Tibial artery (tissue), 4 donors: ENCODE measurements around the gene TNFSF12.

Experiments
- DNase-seq, 2 donors: peaks; one replicate each; pipeline ENCODE4 v3.0.0-alpha.2; 2019
- H3K27ac ChIP-seq, 2 donors: fragments of 200-600 bp; sonication (generic) in 1 of 2; 1 replicate in 1 of 2; 2 replicates in 1 of 2; pipeline ENCODE4 v1.5.1; 2018 to 2019; ENCODE audit warnings: mild to moderate bottlenecking in 1 of 2
- H3K27me3 ChIP-seq, 2 donors: fragments of 200-600 bp; sonication (generic) in 1 of 2; one replicate each; pipeline versions ENCODE4 v1.5.1 to v1.6.0; 2016 to 2019
- H3K36me3 ChIP-seq, 3 donors: fragments of 200-600 bp; sonication (generic) in 2 of 3; one replicate each; pipeline ENCODE4 v1.5.1; 2016 to 2019; ENCODE audit warnings: mild to moderate bottlenecking in 2 of 3
- H3K4me1 ChIP-seq, 4 donors: fragments of 200-600 bp; sonication (generic) in 2 of 4; 1 replicate in 3 of 4; 2 replicates in 1 of 4; pipeline ENCODE4 v1.5.1; 2016 to 2019
- H3K4me3 ChIP-seq, 2 donors: fragments of 200-600 bp; sonication (generic) in 1 of 2; 1 replicate in 1 of 2; 2 replicates in 1 of 2; pipeline ENCODE4 v1.5.1; 2018 to 2019; ENCODE audit warnings: mild to moderate bottlenecking in 2 of 2
- H3K9me3 ChIP-seq, 3 donors: fragments of 200-600 bp; sonication (generic) in 1 of 3; one replicate each; pipeline ENCODE4 v1.5.1; 2016 to 2019
- intact Hi-C: fragments of 100-400 bp; cut with DNase I; formaldehyde crosslinking; loops from one replicate; pipeline ENCODE4 v1.15.0; 2023; ENCODE audit warnings: low total_unique reads
- TF ChIP-seq, protein P1 (sequence below), 2 experiments: fragments of 200-600 bp in 1 of 2; fragments of 450-650 bp in 1 of 2; IDR thresholded peaks; one replicate each; pipeline ENCODE4 v1.5.1; 2017 to 2019; ENCODE audit warnings: antibody characterized with exemption in 2 of 2, mild to moderate bottlenecking in 1 of 2, moderate library complexity in 1 of 2

TNFSF12 gene

DNA sequence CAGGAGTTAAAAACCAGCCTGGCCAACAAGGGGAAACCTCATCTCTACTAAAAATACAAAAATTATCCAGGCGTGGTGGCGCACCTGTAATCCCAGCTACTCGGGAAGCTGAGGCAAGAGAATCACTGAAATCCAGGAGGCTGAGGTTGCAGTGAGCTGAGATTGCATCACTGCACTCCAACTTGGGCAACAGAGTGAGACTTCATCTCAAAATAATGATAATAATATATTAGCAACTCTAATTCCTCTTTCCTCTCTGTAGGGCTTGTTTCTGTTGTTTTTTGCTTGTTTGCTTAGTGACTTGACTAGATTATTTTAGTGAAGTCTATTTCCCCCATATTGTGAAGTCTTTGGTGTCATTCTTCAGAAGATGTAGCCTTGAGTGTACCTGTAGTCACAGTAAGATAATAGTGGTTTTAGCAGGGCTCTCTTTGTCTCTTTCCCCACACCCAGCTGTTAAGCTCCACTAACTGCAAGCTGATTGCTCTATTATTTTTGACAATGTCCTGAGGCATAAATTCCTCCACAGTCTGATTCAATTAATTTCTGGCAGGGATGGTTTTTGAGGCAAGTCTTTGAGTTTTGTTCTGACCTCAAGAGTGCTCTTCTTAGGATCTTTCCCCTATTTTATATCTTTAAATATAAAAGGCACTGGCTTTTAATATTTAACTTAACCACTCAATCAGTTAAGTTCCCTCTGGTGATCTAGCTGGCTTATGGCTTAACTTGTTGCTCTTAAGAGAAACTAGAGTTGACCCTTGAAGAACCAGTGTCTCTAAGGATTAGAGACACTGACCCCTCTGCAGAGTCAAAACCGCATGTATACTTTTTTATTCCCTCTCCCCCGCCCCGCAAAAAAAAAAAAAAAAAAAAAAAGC, 18.6 kb upstream of the TNFSF12 start:
- TF ChIP-seq, protein P1, sequence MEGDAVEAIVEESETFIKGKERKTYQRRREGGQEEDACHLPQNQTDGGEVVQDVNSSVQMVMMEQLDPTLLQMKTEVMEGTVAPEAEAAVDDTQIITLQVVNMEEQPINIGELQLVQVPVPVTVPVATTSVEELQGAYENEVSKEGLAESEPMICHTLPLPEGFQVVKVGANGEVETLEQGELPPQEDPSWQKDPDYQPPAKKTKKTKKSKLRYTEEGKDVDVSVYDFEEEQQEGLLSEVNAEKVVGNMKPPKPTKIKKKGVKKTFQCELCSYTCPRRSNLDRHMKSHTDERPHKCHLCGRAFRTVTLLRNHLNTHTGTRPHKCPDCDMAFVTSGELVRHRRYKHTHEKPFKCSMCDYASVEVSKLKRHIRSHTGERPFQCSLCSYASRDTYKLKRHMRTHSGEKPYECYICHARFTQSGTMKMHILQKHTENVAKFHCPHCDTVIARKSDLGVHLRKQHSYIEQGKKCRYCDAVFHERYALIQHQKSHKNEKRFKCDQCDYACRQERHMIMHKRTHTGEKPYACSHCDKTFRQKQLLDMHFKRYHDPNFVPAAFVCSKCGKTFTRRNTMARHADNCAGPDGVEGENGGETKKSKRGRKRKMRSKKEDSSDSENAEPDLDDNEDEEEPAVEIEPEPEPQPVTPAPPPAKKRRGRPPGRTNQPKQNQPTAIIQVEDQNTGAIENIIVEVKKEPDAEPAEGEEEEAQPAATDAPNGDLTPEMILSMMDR (IDR thresholded peaks at IDR 0.05) = no peak

DNA sequence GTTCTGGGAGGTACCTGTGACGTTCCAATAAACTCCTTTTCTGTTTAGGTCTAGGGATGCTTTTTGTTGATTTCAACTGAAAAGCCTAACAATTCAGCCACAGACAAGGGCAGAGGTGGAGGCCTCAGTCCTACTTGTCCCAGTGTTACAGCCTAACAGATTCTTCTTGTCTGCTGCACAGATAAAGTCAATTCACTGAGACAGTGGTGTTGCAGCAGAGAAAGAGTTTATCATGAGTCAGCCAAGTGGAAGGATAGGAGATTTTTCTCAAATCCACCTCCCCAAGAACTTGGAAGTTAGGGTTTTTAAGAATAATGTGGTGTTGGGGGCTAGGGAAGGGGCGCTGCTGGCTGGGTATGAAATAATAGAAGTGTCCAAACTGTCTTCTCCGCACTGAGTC, 10.8 kb upstream of the TNFSF12 start:
- H3K36me3 ChIP-seq = no peaks in the 10 kb centered on the region
- H3K4me3 ChIP-seq = no peak overlapping the region
- H3K4me1 ChIP-seq = no peaks in the 10 kb centered on the region
- TF ChIP-seq, protein P1 (IDR thresholded peaks at IDR 0.05) = no peak
- no peak for DNase-seq
- peaks cover 0 to 9% (median 0%) of the 10 kb centered on the region in 3 donors for H3K9me3 ChIP-seq
- no peak overlapping the region for H3K27ac ChIP-seq
- intact Hi-C loops = no loop called here
- H3K27me3 ChIP-seq = peaks cover 0 to 19% of the 10 kb centered on the region in 2 donors

More for the DNA sequence above, 18.6 kb upstream of the TNFSF12 start:
- Histone ChIP-seq H3K4me3 (no peak overlapping the region), H3K9me3 (peaks cover 0 to 11% (median 2%) of the 10 kb centered on the region in 3 donors), H3K27me3 (no peaks in the 10 kb centered on the region), H3K27ac (no peak overlapping the region), H3K4me1 (no peaks in the 10 kb centered on the region), H3K36me3 (no peaks in the 10 kb centered on the region)
- intact Hi-C loops = no loop called here
- DNase-seq = no peak

GRCh38 chr17:7538891-7539545, 9.8 kb upstream of the TNFSF12 start:
- H3K9me3 ChIP-seq = peaks cover 0 to 9% (median 0%) of the 10 kb centered on the region in 3 donors
- no peak overlapping the region for H3K4me3 ChIP-seq
- intact Hi-C loops = no loop called here
- DNase-seq = no peak
- no peak overlapping the region for H3K27ac ChIP-seq
- TF ChIP-seq, protein P1 (IDR thresholded peaks at IDR 0.05) = no peak
- no peaks in the 10 kb centered on the region for H3K4me1 ChIP-seq
- peaks cover 0 to 19% of the 10 kb centered on the region in 2 donors for H3K27me3 ChIP-seq
- H3K36me3 ChIP-seq = no peaks in the 10 kb centered on the region

DNA sequence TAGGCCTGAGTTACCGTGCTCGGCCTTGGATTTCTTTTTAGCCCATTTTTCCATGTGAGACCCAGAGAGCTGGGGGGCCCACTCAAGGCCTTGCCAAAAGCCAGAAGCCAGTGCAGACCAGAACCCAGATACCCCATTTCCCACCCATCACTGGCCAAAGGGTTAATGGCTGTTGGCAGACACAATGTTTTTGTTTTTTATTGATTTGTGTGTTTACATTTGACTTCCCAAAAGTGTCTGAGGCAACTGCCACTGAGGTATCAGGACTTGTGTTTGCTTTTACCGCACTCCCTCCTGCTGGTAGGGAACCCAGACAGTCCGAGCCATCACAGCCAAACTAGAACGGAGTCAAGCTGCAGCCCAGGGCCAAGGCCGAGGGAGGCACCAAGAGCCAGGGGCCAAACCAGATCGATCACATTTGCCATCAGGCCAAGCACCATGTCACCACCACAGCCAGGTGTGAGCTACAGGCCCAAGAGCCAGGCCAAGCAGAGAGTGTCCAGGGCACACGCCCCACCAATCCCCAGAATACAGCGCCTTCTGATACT, 7.7 kb upstream of the TNFSF12 start:
- no peak overlapping the region for H3K27ac ChIP-seq
- peaks cover 0 to 9% (median 0%) of the 10 kb centered on the region in 3 donors for H3K9me3 ChIP-seq
- H3K27me3 ChIP-seq = peaks cover 0 to 19% of the 10 kb centered on the region in 2 donors
- DNase-seq = no peak
- no peaks in the 10 kb centered on the region for H3K4me1 ChIP-seq
- intact Hi-C loops = no loop called here
- no peak overlapping the region for H3K4me3 ChIP-seq
- TF ChIP-seq, protein P1 (IDR thresholded peaks at IDR 0.05) = no peak
- H3K36me3 ChIP-seq = no peaks in the 10 kb centered on the region

DNA sequence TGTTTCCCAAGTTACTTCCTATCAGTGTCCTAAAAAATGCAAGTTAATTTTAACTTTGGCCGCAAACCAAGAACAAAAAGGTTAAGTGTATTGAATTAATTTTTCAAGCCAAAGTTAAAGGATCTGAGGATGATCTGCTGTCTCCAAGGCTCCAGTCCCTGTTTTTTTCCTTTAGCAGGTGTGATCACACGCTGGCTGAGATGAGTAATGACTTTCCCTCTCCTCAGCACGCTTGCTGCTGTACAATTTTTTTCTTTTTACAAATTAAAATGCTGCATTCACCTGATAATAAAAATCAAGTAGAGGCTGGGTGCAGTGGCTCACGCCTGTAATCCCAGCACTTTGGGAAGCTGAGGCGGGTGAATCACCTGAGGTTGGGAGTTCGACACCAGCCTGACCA, 3.9 kb upstream of the TNFSF12 start:
- Histone ChIP-seq H3K27ac (no peak overlapping the region), H3K4me1 (peaks cover 0 to 15% (median 11%) of the 10 kb centered on the region in 4 donors), H3K36me3 (no peaks in the 10 kb centered on the region), H3K4me3 (no peak overlapping the region), H3K27me3 (peaks cover 0 to 5% of the 10 kb centered on the region in 2 donors), H3K9me3 (no peaks in the 10 kb centered on the region)
- no peak for DNase-seq
- intact Hi-C loops = no loop called here
- TF ChIP-seq, protein P1 (IDR thresholded peaks at IDR 0.05) = no peak
